Testis (tissue), 3 donors: ENCODE measurements around the gene MKRN1. TPM values are rescaled to one million over a fixed set of nuclear protein-coding genes. Genes with fewer than 3 reads are reported as not detected.
"Not testable (repeated sequence)": the region's sequence is repeated elsewhere in the genome, so short reads cannot be mapped to it uniquely, and the experiment has no call there.

ENCODE experiments used
- DNase-seq: peaks from one replicate; pipeline ENCODE4 v3.0.0-alpha.2; 2019
- H3K27ac ChIP-seq, 2 donors: fragments of 200-600 bp; sonication (generic); one replicate each; pipeline ENCODE4 v1.5.1; 2019
- H3K27me3 ChIP-seq: fragments of 200-600 bp; sonication (generic); one replicate; pipeline ENCODE4 v1.5.1; 2019
- H3K36me3 ChIP-seq: fragments of 200-600 bp; sonication (generic); one replicate; pipeline ENCODE4 v1.5.1; 2017; ENCODE audit warnings: low read depth; ENCODE audit errors: missing control alignments
- H3K4me1 ChIP-seq: fragments of 200-600 bp; sonication (generic); one replicate; pipeline ENCODE4 v1.5.1; 2019
- H3K4me3 ChIP-seq, 2 donors: fragments of 200-600 bp; sonication (generic); one replicate each; pipeline ENCODE4 v1.5.1; 2017 to 2019
- H3K9me3 ChIP-seq: fragments of 200-600 bp; sonication (generic); one replicate; pipeline ENCODE4 v1.5.1; 2017
- CTCF ChIP-seq, 3 experiments: fragments of 450-650 bp in 2 of 3; fragments of 200-600 bp in 1 of 3; sonication (generic) in 1 of 3; IDR thresholded peaks; one replicate each; pipeline ENCODE4 v1.5.1; 2016 to 2019; ENCODE audit warnings: antibody characterized with exemption in 3 of 3, mild to moderate bottlenecking in 2 of 3, moderate library complexity in 1 of 3
- POLR2A ChIP-seq: fragments of 450-650 bp; IDR thresholded peaks from one replicate; pipeline ENCODE4 v1.6.1; 2017; ENCODE audit warnings: antibody characterized with exemption, mild to moderate bottlenecking, moderate library complexity
- WGBS, 2 donors: methylation state at CpG; one replicate each; pipeline ENCODE4 v1.1.5; 2018; 5-methylcytosine and 5-hydroxymethylcytosine counted together
- intact Hi-C: fragments of 100-400 bp; cut with DNase I; formaldehyde crosslinking; loops from one replicate; pipeline ENCODE4 v1.15.1; 2023; ENCODE audit warnings: low total_unique reads
- polyA plus RNA-seq: library from polyadenylated mRNA; stranded (reverse); fragments of 350-450 nt; fragmentation: Illumina TruSeq; extraction: RNeasy Lipid Tissue Mini Kit (QIAGEN cat#74804); gene quantifications from one replicate; pipeline ENCODE4 v1.2.3, GENCODE V29; 2014; ENCODE audit warnings: low read depth, low replicate concordance; ENCODE audit not compliant: insufficient read depth
- total RNA-seq, 2 donors: library from RNA; depleted of rRNA; stranded (reverse); fragments of >200 nt; gene quantifications; one replicate each; pipeline ENCODE4 v1.2.3, GENCODE V29; 2016

MKRN1 gene
- total and polyA plus RNA-seq, 3 donors from 2014 or later: 142 to 320 (median 158) TPM

- H3K4me1 ChIP-seq: no peaks in the 10 kb centered on the region
- H3K27ac ChIP-seq: no peak overlapping the region
- no peaks in the 10 kb centered on the region for H3K9me3 ChIP-seq
- no peaks in the 10 kb centered on the region for H3K27me3 ChIP-seq
- no peak overlapping the region for H3K4me3 ChIP-seq
- TF ChIP-seq CTCF (IDR thresholded peaks at IDR 0.05) (no peak), POLR2A (no peak)
- DNase-seq: no peak
- H3K36me3 ChIP-seq: no peaks in the 10 kb centered on the region
- 69 to 78% methylated on average over 8 of the region's 8 CpGs for WGBS, 2 donors
- intact Hi-C loops: no loop called here
Observed at GRCh38 chr7:140458916-140459315, 20.4 kb downstream of the MKRN1 start.

GRCh38 chr7:140458201-140458600, 21.1 kb downstream of the MKRN1 start:
- H3K27me3 ChIP-seq: no peaks in the 10 kb centered on the region
- H3K36me3 ChIP-seq: no peaks in the 10 kb centered on the region
- H3K27ac ChIP-seq: no peak overlapping the region
- intact Hi-C loops: no loop called here
- H3K4me1 ChIP-seq: no peaks in the 10 kb centered on the region
- DNase-seq: no peak
- no peaks in the 10 kb centered on the region for H3K9me3 ChIP-seq
- H3K4me3 ChIP-seq: no peak overlapping the region
- no peak for TF ChIP-seq POLR2A
- TF ChIP-seq CTCF (IDR thresholded peaks at IDR 0.05): no peak
- WGBS, 2 donors: 91 to 93% methylated on average over 3 of the region's 3 CpGs

- 91 to 92% methylated on average over 9 of the region's 9 CpGs for WGBS, 2 donors
- no peaks in the 10 kb centered on the region for H3K36me3 ChIP-seq
- TF ChIP-seq POLR2A (no peak), CTCF (IDR thresholded peaks at IDR 0.05) (no peak)
Observed at GRCh38 chr7:140456551-140457051, 22.7 kb downstream of the MKRN1 start.

GRCh38 chr7:140455743-140456142, 23.6 kb downstream of the MKRN1 start:
- 75 to 84% methylated on average over 4 of the region's 4 CpGs for WGBS, 2 donors
- no peaks in the 10 kb centered on the region for H3K27me3 ChIP-seq
- intact Hi-C loops: no loop called here
- no peaks in the 10 kb centered on the region for H3K36me3 ChIP-seq
- no peak overlapping the region for H3K27ac ChIP-seq
- TF ChIP-seq POLR2A (no peak), CTCF (IDR thresholded peaks at IDR 0.05) (no peak)
- no peak overlapping the region for H3K4me3 ChIP-seq
- DNase-seq: no peak
- H3K4me1 ChIP-seq: no peaks in the 10 kb centered on the region
- H3K9me3 ChIP-seq: no peaks in the 10 kb centered on the region

More at GRCh38 chr7:140456551-140457051, 22.7 kb downstream of the MKRN1 start:
- no peaks in the 10 kb centered on the region for H3K9me3 ChIP-seq
- no peak for DNase-seq
- intact Hi-C loops: no loop called here
- no peak overlapping the region for H3K4me3 ChIP-seq
- no peak overlapping the region for H3K27ac ChIP-seq
- no peaks in the 10 kb centered on the region for H3K27me3 ChIP-seq
- H3K4me1 ChIP-seq: no peaks in the 10 kb centered on the region

- WGBS, 2 donors: 82 to 85% methylated on average over 8 of the region's 8 CpGs
- intact Hi-C loops: no loop called here
- DNase-seq: no peak
- no peak overlapping the region for H3K27ac ChIP-seq
- no peaks in the 10 kb centered on the region for H3K36me3 ChIP-seq
- no peaks in the 10 kb centered on the region for H3K27me3 ChIP-seq
- H3K4me3 ChIP-seq: no peak overlapping the region
- H3K9me3 ChIP-seq: no peaks in the 10 kb centered on the region
- TF ChIP-seq CTCF (IDR thresholded peaks at IDR 0.05) (no peak), POLR2A (no peak)
- H3K4me1 ChIP-seq: no peaks in the 10 kb centered on the region
Observed at GRCh38 chr7:140454657-140455015, 24.7 kb downstream of the MKRN1 start.

GRCh38 chr7:140453785-140454656, 25.3 kb downstream of the MKRN1 start:
- intact Hi-C loops, H3K4me1 ChIP-seq, H3K27me3 ChIP-seq, H3K36me3 ChIP-seq, H3K4me3 ChIP-seq, H3K9me3 ChIP-seq, DNase-seq, H3K27ac ChIP-seq: not testable (repeated sequence)
- 92 to 93% methylated on average over 9 of the region's 9 CpGs for WGBS, 2 donors
